ENCODE measurements around the gene CYP2D6. TPM values are rescaled to one million over a fixed set of nuclear protein-coding genes. Genes with fewer than 3 reads are reported as not detected.

Gene CYP2D6
- total and polyA plus RNA-seq, 12 donors = 0.12 to 0.95 (median 0.25) TPM; not detected in 8

DNA sequence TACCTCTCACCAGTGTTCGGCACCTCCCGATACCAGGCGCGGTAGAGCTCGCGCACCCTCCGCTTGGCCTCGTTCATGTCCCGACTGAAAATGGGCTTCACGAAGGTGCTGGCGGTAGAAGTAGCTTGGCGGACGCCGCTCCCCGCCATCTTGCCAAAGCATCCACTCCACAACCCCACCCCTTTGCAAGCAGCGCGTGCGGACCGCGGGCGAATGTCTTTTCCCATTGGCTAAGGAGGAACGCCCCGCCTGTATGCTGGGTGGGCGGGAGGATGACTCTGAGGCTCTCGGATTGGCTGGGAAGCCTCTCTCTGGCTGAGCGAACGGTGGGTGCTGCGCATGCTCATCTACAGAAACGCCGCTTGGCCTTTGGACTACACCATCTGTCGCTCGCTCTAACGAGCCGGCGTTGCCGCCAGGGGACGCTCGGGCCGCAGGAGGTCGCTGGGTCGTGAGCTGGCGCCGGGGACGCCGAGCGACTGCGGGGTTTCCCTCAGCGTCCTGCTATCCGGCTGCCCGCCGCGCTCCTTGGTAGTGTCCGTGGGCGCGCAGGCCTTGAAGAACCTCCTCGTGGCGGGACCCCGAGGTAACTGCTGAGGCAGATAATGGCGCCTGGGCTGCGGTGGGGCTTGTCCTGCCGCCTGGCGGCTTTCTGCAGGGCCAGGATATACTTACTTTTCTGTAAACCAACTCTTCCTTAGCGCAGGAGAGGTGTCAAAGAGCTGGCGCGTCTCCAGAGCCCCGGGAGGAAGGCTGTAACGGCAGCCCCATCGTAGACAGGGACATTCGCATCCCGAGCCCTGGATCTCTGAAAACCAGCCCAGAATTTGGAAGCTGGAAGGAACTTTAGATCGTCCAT is 39.8 kb downstream of the CYP2D6 start, which contains the start of gene NDUFA6:
TSS of gene NDUFA6 (minus strand) at position 177 of the 859 bp plus-strand sequence. CDS start at position 149, 28 bp downstream.
- ATAC-seq = peak; percentile 97 to 99 (median 98)
- no peaks in the 10 kb centered on the region for H3K27me3 ChIP-seq
- peaks cover 0 to 4% (median 0%) of the 10 kb centered on the region in 11 donors for H3K9me3 ChIP-seq
- peak within 1 kb of the TSS; percentile 68 to 100 (median 89) for H3K4me3 ChIP-seq
- H3K36me3 ChIP-seq = peaks cover 0 to 24% (median 15%) of the 10 kb centered on the region in 9 donors
- TF ChIP-seq, protein P1, sequence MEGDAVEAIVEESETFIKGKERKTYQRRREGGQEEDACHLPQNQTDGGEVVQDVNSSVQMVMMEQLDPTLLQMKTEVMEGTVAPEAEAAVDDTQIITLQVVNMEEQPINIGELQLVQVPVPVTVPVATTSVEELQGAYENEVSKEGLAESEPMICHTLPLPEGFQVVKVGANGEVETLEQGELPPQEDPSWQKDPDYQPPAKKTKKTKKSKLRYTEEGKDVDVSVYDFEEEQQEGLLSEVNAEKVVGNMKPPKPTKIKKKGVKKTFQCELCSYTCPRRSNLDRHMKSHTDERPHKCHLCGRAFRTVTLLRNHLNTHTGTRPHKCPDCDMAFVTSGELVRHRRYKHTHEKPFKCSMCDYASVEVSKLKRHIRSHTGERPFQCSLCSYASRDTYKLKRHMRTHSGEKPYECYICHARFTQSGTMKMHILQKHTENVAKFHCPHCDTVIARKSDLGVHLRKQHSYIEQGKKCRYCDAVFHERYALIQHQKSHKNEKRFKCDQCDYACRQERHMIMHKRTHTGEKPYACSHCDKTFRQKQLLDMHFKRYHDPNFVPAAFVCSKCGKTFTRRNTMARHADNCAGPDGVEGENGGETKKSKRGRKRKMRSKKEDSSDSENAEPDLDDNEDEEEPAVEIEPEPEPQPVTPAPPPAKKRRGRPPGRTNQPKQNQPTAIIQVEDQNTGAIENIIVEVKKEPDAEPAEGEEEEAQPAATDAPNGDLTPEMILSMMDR (IDR thresholded peaks at IDR 0.05) = peak; percentile 81 to 99 (median 95)
- intact Hi-C loops (cut with DNase I) = loop anchor here in 9 of 10 donors (1.0 to 10.0 kb wide), 8 partner anchors 11 to 348 kb away; partner anchors contain the start of genes NFAM1 (in 2 of the 9) and SMDT1 (in 2 of the 9)
- DNase-seq = peak; percentile 98 to 99
- H3K27ac ChIP-seq = peak within 1 kb of the TSS; percentile 95 to 100 (median 98)
- WGBS, 2 donors = 0% methylated on average over 71 of the region's 71 CpGs
- peaks cover 8 to 46% (median 40%) of the 10 kb centered on the region in 9 donors for H3K4me1 ChIP-seq

DNA sequence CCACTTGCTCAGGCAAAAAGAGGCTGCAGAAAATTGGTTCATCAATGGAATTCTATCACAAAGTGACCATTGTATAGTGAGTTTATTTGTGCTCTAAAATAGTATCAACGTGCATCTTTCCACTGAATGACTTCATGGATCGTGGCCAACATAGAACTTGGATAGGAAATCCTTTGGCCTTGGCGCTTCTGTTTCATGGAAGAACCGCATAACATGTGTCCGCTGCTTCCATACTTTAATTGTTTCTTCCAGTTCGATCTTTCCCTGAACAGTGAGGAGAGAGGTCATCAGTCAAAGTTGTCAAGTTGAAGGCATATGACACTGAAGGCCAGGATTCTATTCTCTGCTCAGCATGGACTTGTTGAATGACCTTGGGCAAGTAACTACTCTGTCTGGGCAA is 44.6 kb downstream of the CYP2D6 start:
- intact Hi-C loops (cut with DNase I) = no loop called here
- TF ChIP-seq, protein P1 (IDR thresholded peaks at IDR 0.05) = no peak
- Histone ChIP-seq H3K4me1 (peaks cover 3 to 74% (median 44%) of the 10 kb centered on the region in 9 donors), H3K27ac (peak overlapping the region in 6 of 10 donors; percentile 14 to 46 (median 22)), H3K4me3 (no peak overlapping the region), H3K36me3 (peaks cover 0 to 67% (median 23%) of the 10 kb centered on the region in 9 donors), H3K9me3 (peaks cover 0 to 4% (median 0%) of the 10 kb centered on the region in 11 donors), H3K27me3 (no peaks in the 10 kb centered on the region)
- WGBS, 2 donors = 47 to 49% methylated on average over 6 of the region's 6 CpGs
- no peak for DNase-seq
- no peak for ATAC-seq

DNA sequence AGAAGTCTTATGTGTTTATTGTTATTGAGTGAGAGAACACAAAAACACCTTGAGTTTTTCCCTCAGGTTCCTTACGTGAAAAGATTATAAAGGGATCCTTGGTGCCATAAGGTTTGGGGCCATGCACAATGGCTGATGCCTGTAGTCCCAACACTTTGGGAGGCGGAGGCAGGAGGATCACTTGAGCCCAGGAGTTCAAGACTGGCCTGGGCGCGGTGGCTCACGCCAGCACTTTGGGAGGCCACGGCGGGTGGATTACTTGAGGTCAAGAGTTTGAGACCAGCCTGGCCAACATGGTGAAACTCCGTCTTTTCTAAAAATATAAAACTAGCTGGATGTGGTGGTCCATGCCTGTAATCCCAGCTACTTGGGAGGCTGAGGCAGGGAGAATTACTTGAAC is 45.7 kb downstream of the CYP2D6 start:
- peaks cover 0 to 4% (median 0%) of the 10 kb centered on the region in 11 donors for H3K9me3 ChIP-seq
- no peaks in the 10 kb centered on the region for H3K27me3 ChIP-seq
- peaks cover 3 to 82% (median 45%) of the 10 kb centered on the region in 9 donors for H3K4me1 ChIP-seq
- 95 to 96% methylated on average over 8 of the region's 8 CpGs for WGBS, 2 donors
- intact Hi-C loops (cut with DNase I) = no loop called here
- no peak overlapping the region for H3K4me3 ChIP-seq
- peak overlapping the region in 1 of 10 donors; percentile 42 for H3K27ac ChIP-seq
- ATAC-seq (no peak), DNase-seq (no peak)
- TF ChIP-seq, protein P1 (IDR thresholded peaks at IDR 0.05) = no peak
- peaks cover 0 to 67% (median 23%) of the 10 kb centered on the region in 9 donors for H3K36me3 ChIP-seq

DNA sequence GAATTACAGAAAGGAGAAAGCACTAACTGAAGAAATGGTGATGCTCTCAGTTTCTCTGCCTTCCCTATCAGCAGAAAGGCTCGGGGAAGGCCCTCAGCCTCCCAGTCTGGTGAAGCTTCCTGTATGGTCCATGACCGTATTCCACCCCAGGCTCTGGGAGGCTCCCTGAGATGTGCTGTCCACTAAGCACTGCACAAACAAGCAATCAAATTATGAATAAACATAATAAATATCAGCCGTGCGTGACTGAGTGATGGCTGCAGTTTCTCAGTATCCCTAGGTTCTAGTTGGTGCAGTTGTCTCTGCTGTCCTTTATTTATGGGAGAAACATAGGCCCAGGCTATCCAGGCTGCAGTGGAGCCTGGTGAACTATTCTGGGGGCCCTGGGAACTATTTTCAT is 47.5 kb downstream of the CYP2D6 start:
- H3K36me3 ChIP-seq = peaks cover 0 to 65% (median 23%) of the 10 kb centered on the region in 9 donors
- peaks cover 8 to 78% (median 47%) of the 10 kb centered on the region in 9 donors for H3K4me1 ChIP-seq
- ATAC-seq = no peak
- H3K4me3 ChIP-seq = no peak overlapping the region
- TF ChIP-seq, protein P1 (IDR thresholded peaks at IDR 0.05) = no peak
- no peaks in the 10 kb centered on the region for H3K27me3 ChIP-seq
- intact Hi-C loops (cut with DNase I) = no loop called here
- no peaks in the 10 kb centered on the region for H3K9me3 ChIP-seq
- DNase-seq = no peak
- H3K27ac ChIP-seq = no peak overlapping the region
- 87 to 92% methylated on average over 4 of the region's 4 CpGs for WGBS, 2 donors
